WERI-Rb-1 (cell line): Measurements from ENCODE around the gene MEF2A.

Source experiments
- DNase-seq: peaks from one replicate; pipeline ENCODE4 v3.0.0-alpha.2; 2020
- H3K27ac ChIP-seq: fragments of 250-450 bp; sonication (Bioruptor Pico); 2 replicates; pipeline ENCODE4 v1.5.1; 2020; ENCODE audit warnings: mild to moderate bottlenecking, moderate library complexity
- H3K27me3 ChIP-seq: fragments of 250-450 bp; sonication (Bioruptor Pico); 2 replicates; pipeline ENCODE4 v1.5.1; 2021; ENCODE audit warnings: mild to moderate bottlenecking, low read depth, moderate library complexity; ENCODE audit not compliant: insufficient read depth, severe bottlenecking
- H3K36me3 ChIP-seq: fragments of 250-450 bp; sonication (Bioruptor Pico); 2 replicates; pipeline ENCODE4 v1.5.1; 2020; ENCODE audit warnings: mild to moderate bottlenecking, moderate library complexity
- H3K4me3 ChIP-seq: 2 replicates; pipeline ENCODE4 v1.5.1; 2011; ENCODE audit warnings: low read depth, mild to moderate bottlenecking, control low read depth, low read length
- H3K9me3 ChIP-seq: fragments of 250-450 bp; sonication (Bioruptor Pico); 2 replicates; pipeline ENCODE4 v1.5.1; 2021; ENCODE audit warnings: mild to moderate bottlenecking, moderate library complexity; ENCODE audit not compliant: severe bottlenecking
- TF ChIP-seq, protein P1 (sequence below): IDR thresholded peaks from 2 replicates; pipeline ENCODE4 v1.5.1; 2011; ENCODE audit warnings: low read depth, mild to moderate bottlenecking, control low read depth, inconsistent platforms, low read length

MEF2A gene

DNA sequence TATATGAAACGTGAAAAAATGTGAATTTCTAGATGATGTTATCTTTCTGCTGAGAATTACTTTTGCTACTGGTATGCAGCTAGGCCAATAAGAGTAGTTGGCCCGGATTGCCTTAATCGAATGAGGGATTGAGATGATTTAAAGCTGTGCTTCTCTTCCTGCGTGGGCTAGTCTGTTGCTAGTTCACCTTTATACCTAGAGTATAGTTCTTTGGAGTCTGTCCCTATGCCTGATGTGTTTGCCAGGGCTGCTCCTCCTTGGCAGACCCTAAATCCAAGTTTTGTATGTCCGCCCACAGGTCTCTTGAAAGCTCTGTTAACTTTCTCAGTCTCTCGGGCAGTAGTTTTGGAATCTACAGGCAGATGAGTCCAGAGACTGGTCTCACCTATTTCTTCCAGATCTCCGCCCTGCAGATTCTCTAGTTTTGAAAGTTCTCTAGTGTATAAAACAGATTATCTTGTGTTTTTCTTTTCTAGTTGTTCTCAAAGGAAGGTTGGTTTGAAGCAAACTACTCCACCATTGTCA, 64.9 kb downstream of the MEF2A start:
- Histone ChIP-seq H3K9me3 (no peaks in the 10 kb centered on the region), H3K27me3 (no peaks in the 10 kb centered on the region), H3K36me3 (peaks cover 13% of the 10 kb centered on the region), H3K27ac (no peak overlapping the region), H3K4me3 (no peak overlapping the region)
- TF ChIP-seq, protein P1, sequence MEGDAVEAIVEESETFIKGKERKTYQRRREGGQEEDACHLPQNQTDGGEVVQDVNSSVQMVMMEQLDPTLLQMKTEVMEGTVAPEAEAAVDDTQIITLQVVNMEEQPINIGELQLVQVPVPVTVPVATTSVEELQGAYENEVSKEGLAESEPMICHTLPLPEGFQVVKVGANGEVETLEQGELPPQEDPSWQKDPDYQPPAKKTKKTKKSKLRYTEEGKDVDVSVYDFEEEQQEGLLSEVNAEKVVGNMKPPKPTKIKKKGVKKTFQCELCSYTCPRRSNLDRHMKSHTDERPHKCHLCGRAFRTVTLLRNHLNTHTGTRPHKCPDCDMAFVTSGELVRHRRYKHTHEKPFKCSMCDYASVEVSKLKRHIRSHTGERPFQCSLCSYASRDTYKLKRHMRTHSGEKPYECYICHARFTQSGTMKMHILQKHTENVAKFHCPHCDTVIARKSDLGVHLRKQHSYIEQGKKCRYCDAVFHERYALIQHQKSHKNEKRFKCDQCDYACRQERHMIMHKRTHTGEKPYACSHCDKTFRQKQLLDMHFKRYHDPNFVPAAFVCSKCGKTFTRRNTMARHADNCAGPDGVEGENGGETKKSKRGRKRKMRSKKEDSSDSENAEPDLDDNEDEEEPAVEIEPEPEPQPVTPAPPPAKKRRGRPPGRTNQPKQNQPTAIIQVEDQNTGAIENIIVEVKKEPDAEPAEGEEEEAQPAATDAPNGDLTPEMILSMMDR, result no peak
- DNase-seq, result no peak

DNA sequence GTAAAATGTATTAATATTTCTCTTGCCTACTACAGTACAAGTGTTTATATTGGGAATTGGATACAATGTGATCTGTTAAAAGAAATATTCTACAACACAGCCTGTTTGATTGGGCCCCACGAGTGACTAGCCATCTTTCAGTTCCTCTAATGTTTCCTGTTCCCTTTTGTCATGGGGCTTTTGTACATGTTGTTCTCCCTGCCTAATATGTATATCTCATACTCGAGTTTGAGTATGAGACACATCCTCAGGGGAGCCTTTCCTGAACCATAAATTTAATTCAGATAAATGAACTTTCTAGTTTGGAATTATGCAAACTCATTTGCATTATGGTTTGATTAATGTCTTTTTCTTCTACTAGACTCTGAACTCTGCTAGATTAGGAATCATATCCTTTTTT, 65.5 kb downstream of the MEF2A start:
- Histone ChIP-seq H3K27me3 (no peaks in the 10 kb centered on the region), H3K9me3 (no peaks in the 10 kb centered on the region), H3K4me3 (no peak overlapping the region), H3K36me3 (peaks cover 19% of the 10 kb centered on the region), H3K27ac (no peak overlapping the region)
- no peak for DNase-seq
- TF ChIP-seq, protein P1, result no peak

DNA sequence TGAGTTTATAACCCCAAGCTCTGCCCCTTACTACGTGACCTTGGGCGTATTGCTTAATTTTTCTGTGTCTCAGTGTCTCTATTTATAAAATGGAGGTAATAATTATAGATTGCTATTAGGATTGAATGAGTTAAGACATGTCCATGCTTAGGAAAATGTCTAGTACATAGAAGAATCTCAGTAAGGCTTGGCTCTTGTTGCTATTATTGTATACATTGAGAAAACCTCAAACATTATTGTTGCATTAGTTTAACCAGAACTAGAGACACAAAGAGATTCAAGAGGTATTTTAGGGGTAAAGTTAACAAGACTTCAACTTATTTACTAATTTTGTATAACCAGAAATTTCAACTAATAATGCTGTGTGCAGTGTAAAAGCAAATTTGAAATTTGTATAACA, 66.7 kb downstream of the MEF2A start:
- DNase-seq, result no peak
- no peak overlapping the region for H3K4me3 ChIP-seq
- no peak overlapping the region for H3K27ac ChIP-seq
- no peaks in the 10 kb centered on the region for H3K9me3 ChIP-seq
- TF ChIP-seq, protein P1, result no peak
- no peaks in the 10 kb centered on the region for H3K27me3 ChIP-seq
- H3K36me3 ChIP-seq, result peaks cover 22% of the 10 kb centered on the region

DNA sequence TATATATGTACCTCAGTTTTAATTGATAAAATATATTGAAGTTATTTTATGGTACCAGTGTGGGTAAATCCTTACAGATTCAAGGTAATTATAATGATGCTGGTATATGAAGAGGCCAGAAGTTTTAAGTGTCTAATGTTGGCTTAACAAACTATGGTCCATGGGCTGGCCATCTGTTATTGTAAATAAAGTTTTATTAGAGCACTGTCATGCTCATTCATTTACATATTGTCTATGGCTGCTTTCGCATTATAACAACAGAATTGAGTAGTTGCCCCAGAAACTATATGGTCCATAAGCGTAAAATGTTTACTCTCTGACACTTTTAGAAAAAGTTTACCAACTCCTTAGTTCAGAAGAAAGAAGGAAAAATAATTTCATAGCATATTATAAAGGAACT, 67.9 kb downstream of the MEF2A start:
- H3K4me3 ChIP-seq, result no peak overlapping the region
- no peak overlapping the region for H3K27ac ChIP-seq
- H3K36me3 ChIP-seq, result peaks cover 22% of the 10 kb centered on the region
- no peaks in the 10 kb centered on the region for H3K9me3 ChIP-seq
- no peaks in the 10 kb centered on the region for H3K27me3 ChIP-seq
- TF ChIP-seq, protein P1, result no peak
- no peak for DNase-seq

DNA sequence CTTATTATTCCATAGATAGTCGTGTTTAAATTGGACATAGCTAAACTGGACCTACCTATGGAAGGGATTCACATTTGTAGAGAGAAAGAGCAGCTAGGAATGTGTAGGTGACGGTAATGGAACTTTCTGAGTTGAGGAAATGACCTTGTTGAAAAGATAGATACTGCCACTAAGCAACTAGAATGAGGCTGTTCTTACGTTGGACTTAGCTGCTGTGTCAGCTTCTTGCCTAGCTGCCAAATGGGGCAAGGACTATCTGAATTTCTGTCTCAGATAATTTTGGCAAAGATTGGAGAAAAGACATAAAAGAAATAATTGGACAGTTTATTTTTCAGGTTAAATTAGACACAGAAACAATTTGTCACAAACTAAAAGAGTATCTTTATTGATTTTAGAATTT, 68.8 kb downstream of the MEF2A start:
- Histone ChIP-seq H3K36me3 (peaks cover 22% of the 10 kb centered on the region), H3K27me3 (no peaks in the 10 kb centered on the region), H3K27ac (no peak overlapping the region), H3K9me3 (no peaks in the 10 kb centered on the region), H3K4me3 (no peak overlapping the region)
- TF ChIP-seq, protein P1, result no peak
- DNase-seq, result no peak

DNA sequence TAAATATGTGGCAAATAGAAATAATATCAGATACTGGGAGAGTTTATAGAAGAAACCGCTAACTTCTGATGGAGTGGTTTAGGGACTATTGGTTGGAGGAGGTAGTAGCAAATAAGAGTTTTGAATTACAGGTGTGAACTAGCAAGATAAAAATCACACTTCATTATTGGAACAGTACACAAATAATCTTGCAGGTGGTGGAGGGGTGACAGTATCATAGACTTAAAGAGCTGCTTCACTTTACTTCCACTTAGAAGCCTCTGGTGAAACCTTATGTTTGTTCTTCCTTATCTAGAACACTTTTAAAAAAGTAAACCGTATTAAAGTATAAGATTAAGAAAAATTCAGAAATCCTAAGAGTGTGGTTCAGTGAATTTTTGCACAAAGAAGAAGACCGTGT, 69.4 kb downstream of the MEF2A start:
- Histone ChIP-seq H3K9me3 (no peaks in the 10 kb centered on the region), H3K27me3 (no peaks in the 10 kb centered on the region), H3K27ac (no peak overlapping the region), H3K4me3 (no peak overlapping the region), H3K36me3 (peaks cover 22% of the 10 kb centered on the region)
- DNase-seq, result no peak
- TF ChIP-seq, protein P1, result no peak
